Sigmoid colon (tissue), 7 donors: Measurements from ENCODE around the gene DCDC1. TPM values are rescaled to one million over a fixed set of nuclear protein-coding genes. Genes with fewer than 3 reads are reported as not detected.

ENCODE experiments used
- DNase-seq: peaks from one replicate; pipeline ENCODE4 v3.0.0-alpha.2; 2019
- H3K27ac ChIP-seq, 4 donors: fragments of 200-600 bp; sonication (generic); one replicate each; pipeline ENCODE4 v1.5.1; 2016 to 2019; ENCODE audit warnings: mild to moderate bottlenecking in 1 of 4
- H3K27me3 ChIP-seq, 3 donors: fragments of 200-600 bp; sonication (generic); one replicate each; pipeline ENCODE4 v1.5.1; 2019; ENCODE audit warnings: mild to moderate bottlenecking in 1 of 3
- H3K36me3 ChIP-seq, 4 donors: fragments of 200-600 bp; sonication (generic); one replicate each; pipeline ENCODE4 v1.5.1; 2016 to 2019
- H3K4me1 ChIP-seq, 4 donors: fragments of 200-600 bp; sonication (generic); one replicate each; pipeline ENCODE4 v1.5.1; 2017 to 2019
- H3K4me3 ChIP-seq, 4 donors: fragments of 200-600 bp; sonication (generic); one replicate each; pipeline ENCODE4 v1.5.1; 2017 to 2019; ENCODE audit warnings: mild to moderate bottlenecking in 2 of 4, moderate library complexity in 1 of 4
- H3K9me3 ChIP-seq, 4 donors: fragments of 200-600 bp in 3 of 4; sonication (generic) in 3 of 4; one replicate each; pipeline versions ENCODE4 v1.5.1 to v1.6.1; 2013 to 2019
- EP300 ChIP-seq, 4 donors: sonication (generic); formaldehyde crosslinking; IDR thresholded peaks; one replicate each; pipeline ENCODE4 v1.6.1; 2017; ENCODE audit warnings: antibody characterized with exemption in 4 of 4
- POLR2A ChIP-seq, 2 donors: fragments of 450-650 bp; IDR thresholded peaks; one replicate each; pipeline ENCODE4 v1.6.1; 2016; ENCODE audit warnings: antibody characterized with exemption in 2 of 2, mild to moderate bottlenecking in 2 of 2, moderate library complexity in 2 of 2
- POLR2AphosphoS5 ChIP-seq, 4 donors: sonication (generic); formaldehyde crosslinking; IDR thresholded peaks; one replicate each; pipeline ENCODE4 v1.6.1; 2017; ENCODE audit warnings: antibody characterized with exemption in 4 of 4
- WGBS, 2 donors: extraction: QIAGEN DNeasy Blood & Tissue Kit; methylation state at CpG; one replicate each; pipeline ENCODE4 v1.1.7; 2013; 5-methylcytosine and 5-hydroxymethylcytosine counted together
- intact Hi-C: fragments of 100-400 bp; cut with DNase I; formaldehyde crosslinking; loops from one replicate; pipeline ENCODE4 v1.15.1; 2023
- polyA plus RNA-seq, 3 donors: library from polyadenylated mRNA; stranded (reverse); fragments of 200-250 nt; gene quantifications; one replicate each; pipeline ENCODE4 v1.2.3, GENCODE V29; 2013
- total RNA-seq, 4 donors: library from RNA; depleted of rRNA; stranded (reverse); fragments of >200 nt; gene quantifications; one replicate each; pipeline ENCODE4 v1.1.0, GENCODE V29; 2016
- TF ChIP-seq, protein P1 (sequence below), 4 experiments: fragments of 450-650 bp in 3 of 4; fragments of 200-600 bp in 1 of 4; IDR thresholded peaks; one replicate each; pipeline ENCODE4 v1.5.1; 2016 to 2019; ENCODE audit warnings: antibody characterized with exemption in 4 of 4, mild to moderate bottlenecking in 3 of 4, moderate library complexity in 2 of 4
- donor health status: healthy with polysubstance abuse.
- donor health status: Bipolar disorder and iron deficiency.
- donor health status: healthy.

The DCDC1 gene
- total and polyA plus RNA-seq, 7 donors, result 0.06 to 1.1 (median 0.30) TPM; not detected in 3

DNA sequence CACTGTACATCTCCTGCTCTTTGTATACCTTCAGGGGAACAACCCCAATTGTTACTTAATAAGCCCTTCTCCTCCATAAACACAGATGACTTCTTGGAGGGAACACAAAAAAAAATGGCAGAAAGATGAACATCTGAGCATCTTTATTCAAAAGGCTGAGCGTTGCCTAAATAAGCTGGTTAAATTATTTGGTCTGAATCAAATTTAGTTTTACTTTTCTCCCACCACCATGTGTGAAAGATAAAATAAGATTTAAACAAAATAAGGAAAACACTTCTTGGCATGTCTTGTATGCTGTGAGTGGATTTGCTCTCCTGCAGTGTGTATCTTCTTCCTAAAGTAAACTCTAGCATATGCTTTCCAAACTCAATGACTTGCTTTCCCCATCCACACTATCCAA is 137.9 kb downstream of the DCDC1 start:
- H3K36me3 ChIP-seq, result no peaks in the 10 kb centered on the region
- no peaks in the 10 kb centered on the region for H3K27me3 ChIP-seq
- TF ChIP-seq POLR2A (IDR thresholded peaks at IDR 0.05) (no peak), EP300 (IDR thresholded peaks at IDR 0.05) (no peak), POLR2AphosphoS5 (IDR thresholded peaks at IDR 0.05) (no peak)
- TF ChIP-seq, protein P1, sequence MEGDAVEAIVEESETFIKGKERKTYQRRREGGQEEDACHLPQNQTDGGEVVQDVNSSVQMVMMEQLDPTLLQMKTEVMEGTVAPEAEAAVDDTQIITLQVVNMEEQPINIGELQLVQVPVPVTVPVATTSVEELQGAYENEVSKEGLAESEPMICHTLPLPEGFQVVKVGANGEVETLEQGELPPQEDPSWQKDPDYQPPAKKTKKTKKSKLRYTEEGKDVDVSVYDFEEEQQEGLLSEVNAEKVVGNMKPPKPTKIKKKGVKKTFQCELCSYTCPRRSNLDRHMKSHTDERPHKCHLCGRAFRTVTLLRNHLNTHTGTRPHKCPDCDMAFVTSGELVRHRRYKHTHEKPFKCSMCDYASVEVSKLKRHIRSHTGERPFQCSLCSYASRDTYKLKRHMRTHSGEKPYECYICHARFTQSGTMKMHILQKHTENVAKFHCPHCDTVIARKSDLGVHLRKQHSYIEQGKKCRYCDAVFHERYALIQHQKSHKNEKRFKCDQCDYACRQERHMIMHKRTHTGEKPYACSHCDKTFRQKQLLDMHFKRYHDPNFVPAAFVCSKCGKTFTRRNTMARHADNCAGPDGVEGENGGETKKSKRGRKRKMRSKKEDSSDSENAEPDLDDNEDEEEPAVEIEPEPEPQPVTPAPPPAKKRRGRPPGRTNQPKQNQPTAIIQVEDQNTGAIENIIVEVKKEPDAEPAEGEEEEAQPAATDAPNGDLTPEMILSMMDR (IDR thresholded peaks at IDR 0.05), result no peak
- no peaks in the 10 kb centered on the region for H3K4me1 ChIP-seq
- DNase-seq, result no peak
- no peak overlapping the region for H3K27ac ChIP-seq
- intact Hi-C loops, result no loop called here
- H3K4me3 ChIP-seq, result no peak overlapping the region
- H3K9me3 ChIP-seq, result no peaks in the 10 kb centered on the region
- 81 to 83% methylated on average over 1 of the region's 1 CpG for WGBS, 2 donors

GRCh38 chr11:31218847-31219246 is 150.7 kb downstream of the DCDC1 start:
- intact Hi-C loops, result no loop called here
- no peaks in the 10 kb centered on the region for H3K4me1 ChIP-seq
- H3K27ac ChIP-seq, result no peak overlapping the region
- no peak for DNase-seq
- H3K4me3 ChIP-seq, result no peak overlapping the region
- TF ChIP-seq EP300 (IDR thresholded peaks at IDR 0.05), result no peak
- no peak for TF ChIP-seq POLR2A (IDR thresholded peaks at IDR 0.05)
- no peak for TF ChIP-seq POLR2AphosphoS5 (IDR thresholded peaks at IDR 0.05)
- TF ChIP-seq, protein P1 (IDR thresholded peaks at IDR 0.05), result no peak
- H3K27me3 ChIP-seq, result no peaks in the 10 kb centered on the region
- 53 to 75% methylated on average over 2 of the region's 2 CpGs for WGBS, 2 donors
- H3K36me3 ChIP-seq, result no peaks in the 10 kb centered on the region
- no peaks in the 10 kb centered on the region for H3K9me3 ChIP-seq

- intact Hi-C loops, result no loop called here
- no peaks in the 10 kb centered on the region for H3K4me1 ChIP-seq
- no peak overlapping the region for H3K4me3 ChIP-seq
- no peaks in the 10 kb centered on the region for H3K27me3 ChIP-seq
- no peaks in the 10 kb centered on the region for H3K9me3 ChIP-seq
- TF ChIP-seq POLR2AphosphoS5 (IDR thresholded peaks at IDR 0.05) (no peak), POLR2A (IDR thresholded peaks at IDR 0.05) (no peak)
- TF ChIP-seq, protein P1 (IDR thresholded peaks at IDR 0.05), result no peak
- H3K36me3 ChIP-seq, result no peaks in the 10 kb centered on the region
- H3K27ac ChIP-seq, result no peak overlapping the region
- 7 to 47% methylated on average over 1 of the region's 1 CpG for WGBS, 2 donors
- no peak for DNase-seq
Measured at GRCh38 chr11:31214372-31214771, 155.2 kb downstream of the DCDC1 start.

DNA sequence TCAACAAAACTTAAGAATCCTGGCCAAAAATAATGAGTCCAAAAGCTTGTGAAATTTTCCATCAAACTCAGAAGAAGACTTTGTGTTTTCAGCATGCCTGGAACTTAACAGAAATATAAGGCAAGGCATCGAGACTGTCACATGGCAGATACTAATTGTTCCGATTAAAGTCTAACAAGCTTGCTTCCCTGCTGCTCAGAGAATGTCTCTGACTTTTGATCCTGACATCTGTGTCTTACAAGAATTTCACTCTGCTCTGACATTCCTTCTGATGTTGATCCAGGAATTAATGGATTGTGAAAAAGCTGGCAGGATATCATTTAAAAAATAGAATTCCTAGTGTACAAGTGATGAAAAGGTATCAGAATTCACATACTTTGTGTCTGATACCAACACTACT is 170.2 kb downstream of the DCDC1 start:
- intact Hi-C loops, result no loop called here
- 71 to 83% methylated on average over 2 of the region's 2 CpGs for WGBS, 2 donors

More for the DNA sequence above, 170.2 kb downstream of the DCDC1 start:
- DNase-seq, result no peak
- H3K27me3 ChIP-seq, result no peaks in the 10 kb centered on the region
- no peaks in the 10 kb centered on the region for H3K4me1 ChIP-seq
- H3K9me3 ChIP-seq, result no peaks in the 10 kb centered on the region
- no peaks in the 10 kb centered on the region for H3K36me3 ChIP-seq
- H3K4me3 ChIP-seq, result no peak overlapping the region
- H3K27ac ChIP-seq, result no peak overlapping the region
- no peak for TF ChIP-seq POLR2AphosphoS5 (IDR thresholded peaks at IDR 0.05)
- no peak for TF ChIP-seq EP300 (IDR thresholded peaks at IDR 0.05)
- TF ChIP-seq, protein P1 (IDR thresholded peaks at IDR 0.05), result no peak
